Endothelial cell of umbilical vein (primary cell): ENCODE data around the gene DNAJC22. TPM values are rescaled to one million over a fixed set of nuclear protein-coding genes. Genes with fewer than 3 reads are reported as not detected.
A peak's percentile ranks its signal among the peaks of the same experiment; 100 is the strongest.

Experiments used
- BruUV-seq: library from RNA; stranded (reverse); fragments of 400-500 nt; replicated peaks from 2 replicates; lab custom pipeline; 2021; lab: Mats Ljungman, UMichigan
- CTCF ChIA-PET: fragments of 300-600, 350-600 bp; sonication (Branson Sonifier 250); formaldehyde crosslinking; loops from one replicate; lab custom pipeline; 2021; ENCODE audit warnings: antibody characterized with exemption, inconsistent platforms; lab: Charles Lee
- POLR2A ChIA-PET: fragments of 300-600, 350-600 bp; sonication (Branson Sonifier 250); formaldehyde crosslinking; loops from one replicate; lab custom pipeline; 2021; ENCODE audit warnings: antibody characterized with exemption, inconsistent platforms; lab: Charles Lee
- DNase-seq: peaks from one replicate; pipeline ENCODE4 v3.0.0-alpha.2; 2011; ENCODE audit warnings: low read depth, low spot score
- FAIRE-seq: peaks from 2 replicates; lab custom pipeline; 2011; peaks lifted over from hg19 to GRCh38; lab: Jason Lieb, UNC
- H2AFZ ChIP-seq: 2 replicates; pipeline ENCODE4 v1.6.0; 2012; ENCODE audit warnings: low read depth, low read length, control low read depth, inconsistent platforms
- H3K27ac ChIP-seq: 2 replicates; pipeline ENCODE4 v1.5.1; 2011; ENCODE audit warnings: low read depth, mild to moderate bottlenecking, control low read depth, low read length, moderate library complexity; ENCODE audit not compliant: insufficient read depth
- H3K27me3 ChIP-seq, 2 experiments: 2 replicates each; pipeline versions ENCODE4 v1.6.0 to v1.6.1; 2011; ENCODE audit warnings: low read length in 2 of 2, mixed read lengths in 1 of 2; ENCODE audit not compliant: control insufficient read depth in 2 of 2, insufficient read depth in 2 of 2
- H3K36me3 ChIP-seq, 2 experiments: 2 replicates in 1 of 2; 3 replicates in 1 of 2; pipeline ENCODE4 v1.5.1; 2011; ENCODE audit warnings: low read length in 2 of 2, mild to moderate bottlenecking in 1 of 2, moderate library complexity in 1 of 2; ENCODE audit not compliant: control insufficient read depth in 2 of 2, insufficient read depth in 2 of 2; ENCODE audit errors: extremely low read depth in 1 of 2
- H3K4me1 ChIP-seq: 3 replicates; pipeline ENCODE4 v1.5.1; 2011; ENCODE audit warnings: mild to moderate bottlenecking, low read length; ENCODE audit not compliant: control insufficient read depth, insufficient read depth; ENCODE audit errors: extremely low read depth
- H3K4me2 ChIP-seq: 2 replicates; pipeline ENCODE4 v1.6.1; 2011; ENCODE audit warnings: low read length, control low read depth, mixed read lengths; ENCODE audit not compliant: insufficient read depth
- H3K4me3 ChIP-seq, 3 experiments: fragments of 200-600 bp in 1 of 3; sonication (generic), shearing (Covaris generic) in 1 of 3; replicated peaks in 1 of 3; 2 replicates each; pipeline ENCODE4 v1.5.1; 2011 to 2016; ENCODE audit warnings: control low read depth in 3 of 3, low read length in 3 of 3, mild to moderate bottlenecking in 2 of 3, inconsistent platforms in 1 of 3, low read depth in 1 of 3, moderate library complexity in 1 of 3; ENCODE audit not compliant: insufficient read depth in 1 of 3
- H3K79me2 ChIP-seq: 2 replicates; pipeline ENCODE4 v1.6.0; 2012; ENCODE audit warnings: low read length, inconsistent platforms; ENCODE audit not compliant: control insufficient read depth, insufficient read depth
- H3K9ac ChIP-seq: replicated peaks from 2 replicates; pipeline ENCODE3; 2011; ENCODE audit warnings: low read length, control low read depth; ENCODE audit not compliant: insufficient read depth; ENCODE audit errors: extremely low read depth
- H3K9me1 ChIP-seq: replicated peaks from 3 replicates; pipeline ENCODE4 v1.6.0; 2011; ENCODE audit warnings: mild to moderate bottlenecking, low read length; ENCODE audit not compliant: control insufficient read depth, insufficient read depth; ENCODE audit errors: extremely low read depth
- H3K9me3 ChIP-seq: replicated peaks from 2 replicates; pipeline ENCODE4 v1.5.1; 2012; ENCODE audit warnings: low read length, inconsistent platforms; ENCODE audit not compliant: control insufficient read depth, insufficient read depth
- H4K20me1 ChIP-seq: replicated peaks from 2 replicates; pipeline ENCODE3; 2011; ENCODE audit warnings: mild to moderate bottlenecking, low read length; ENCODE audit not compliant: control insufficient read depth, insufficient read depth; ENCODE audit errors: extremely low read depth
- GATA2 ChIP-seq: IDR thresholded peaks from 2 replicates; pipeline ENCODE4 v1.7.0; 2011; ENCODE audit warnings: low read depth, mild to moderate bottlenecking, moderate library complexity, mixed read lengths, low read length; ENCODE audit not compliant: insufficient read length, insufficient read depth
- dilution Hi-C: fragments of 300-500 bp; cut with MboI; formaldehyde crosslinking; loops from one replicate; pipeline ENCODE4 v1.15.0; 2019; ENCODE audit warnings: low sequenced_read_pairs; ENCODE audit not compliant: extremely low pct_ligation_motif_present
- intact Hi-C: fragments of 100-400 bp; cut with micrococcal nuclease; formaldehyde crosslinking; loops from one replicate; pipeline ENCODE4 v1.10.0; 2022
- polyA plus RNA-seq, 4 experiments: library from polyadenylated mRNA; depleted of rRNA in 3 of 4; stranded (reverse) in 3 of 4; unstranded in 1 of 4; fragments of >200 nt; gene quantifications; 2 replicates each; pipeline versions ENCODE4 v1.2.1 to v1.2.3, GENCODE V29; 2011 to 2012; ENCODE audit warnings: missing spikeins in 1 of 4
- total RNA-seq: library from RNA; stranded (reverse); gene quantifications from 2 replicates; pipeline ENCODE4 v1.2.3, GENCODE V29; 2021
- TF ChIP-seq, protein P1 (sequence below): IDR thresholded peaks from 2 replicates; pipeline ENCODE4 v1.6.1; 2011; ENCODE audit not compliant: insufficient read depth, insufficient read length
- TF ChIP-seq, protein P2 (sequence below), 2 donors: IDR thresholded peaks; 1 replicate in 1 of 2; 2 replicates in 1 of 2; pipeline ENCODE4 v1.5.1; 2011; ENCODE audit warnings: low read length in 2 of 2, mild to moderate bottlenecking in 2 of 2, moderate library complexity in 2 of 2, control low read depth in 1 of 2, inconsistent platforms in 1 of 2, low read depth in 1 of 2; ENCODE audit not compliant: insufficient read depth in 1 of 2; ENCODE audit errors: extremely low read depth in 1 of 2

DNAJC22 gene
- total and polyA plus RNA-seq, 2 donors (not counting 3 experiments of a cell fraction or from before 2014, with no cell fraction given): 1.3 to 1.4 TPM

DNA sequence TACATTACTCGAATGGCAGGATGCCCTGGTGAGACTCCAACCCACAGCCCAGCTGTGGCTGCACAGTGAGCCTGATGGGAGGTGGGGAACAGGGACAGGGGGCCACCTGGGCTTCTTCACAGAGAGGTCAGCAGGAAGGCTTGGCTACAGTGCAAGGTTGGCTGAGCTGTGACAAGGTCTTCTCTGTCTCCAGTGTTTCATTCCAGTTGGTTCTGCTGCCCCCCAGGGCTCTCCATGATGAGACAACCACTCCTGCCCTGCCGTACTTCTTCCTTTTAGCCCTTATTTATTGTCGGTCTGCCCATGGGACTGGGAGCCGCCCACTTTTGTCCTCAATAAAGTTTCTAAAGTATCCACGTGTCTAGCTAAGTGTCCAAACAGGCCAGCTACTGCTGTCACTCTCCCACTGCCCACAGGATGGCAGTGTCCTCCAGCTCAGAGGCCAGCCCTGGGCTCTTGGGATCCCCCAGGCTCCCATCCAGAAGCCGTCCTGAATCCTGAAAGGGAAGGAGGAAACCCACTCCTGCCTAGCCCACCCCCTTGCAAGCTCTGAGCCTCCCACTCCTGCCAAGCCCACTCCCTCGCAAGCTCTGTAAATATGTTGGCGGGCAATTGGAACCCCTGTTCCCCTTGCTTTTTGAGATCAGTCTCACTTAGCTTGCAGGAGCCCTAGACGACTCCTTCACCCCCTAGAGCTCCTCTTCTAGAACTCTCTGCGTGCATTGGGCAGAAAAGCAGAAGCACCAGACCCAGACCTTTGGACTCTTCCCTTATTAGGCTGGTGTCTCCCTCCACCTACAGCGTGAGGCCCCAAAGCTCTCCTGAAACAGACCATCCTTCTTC is 15.1 kb upstream of the DNAJC22 start:
- Histone ChIP-seq H3K9me3 (no peaks in the 10 kb centered on the region), H3K4me3 (no peak overlapping the region), H3K27ac (no peak overlapping the region), H4K20me1 (no peaks in the 10 kb centered on the region), H3K4me2 (no peak overlapping the region), H3K4me1 (no peaks in the 10 kb centered on the region), H3K79me2 (no peaks in the 10 kb centered on the region), H3K27me3 (peaks cover 33% of the 10 kb centered on the region in 2 experiments), H2AFZ (no peak overlapping the region), H3K9ac (no peak overlapping the region), H3K36me3 (peaks cover 4% of the 10 kb centered on the region in 2 experiments), H3K9me1 (no peaks in the 10 kb centered on the region)
- intact Hi-C loops (loop anchor here (1.0 kb wide), 3 partner anchors 16 to 249 kb away; no protein-coding TSS in a partner anchor), dilution Hi-C loops (no loop called here)
- no TSS peak for BruUV-seq
- TF ChIP-seq GATA2: no peak
- TF ChIP-seq, protein P1, sequence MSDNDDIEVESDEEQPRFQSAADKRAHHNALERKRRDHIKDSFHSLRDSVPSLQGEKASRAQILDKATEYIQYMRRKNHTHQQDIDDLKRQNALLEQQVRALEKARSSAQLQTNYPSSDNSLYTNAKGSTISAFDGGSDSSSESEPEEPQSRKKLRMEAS: peak; percentile 38
- TF ChIP-seq, protein P2, sequence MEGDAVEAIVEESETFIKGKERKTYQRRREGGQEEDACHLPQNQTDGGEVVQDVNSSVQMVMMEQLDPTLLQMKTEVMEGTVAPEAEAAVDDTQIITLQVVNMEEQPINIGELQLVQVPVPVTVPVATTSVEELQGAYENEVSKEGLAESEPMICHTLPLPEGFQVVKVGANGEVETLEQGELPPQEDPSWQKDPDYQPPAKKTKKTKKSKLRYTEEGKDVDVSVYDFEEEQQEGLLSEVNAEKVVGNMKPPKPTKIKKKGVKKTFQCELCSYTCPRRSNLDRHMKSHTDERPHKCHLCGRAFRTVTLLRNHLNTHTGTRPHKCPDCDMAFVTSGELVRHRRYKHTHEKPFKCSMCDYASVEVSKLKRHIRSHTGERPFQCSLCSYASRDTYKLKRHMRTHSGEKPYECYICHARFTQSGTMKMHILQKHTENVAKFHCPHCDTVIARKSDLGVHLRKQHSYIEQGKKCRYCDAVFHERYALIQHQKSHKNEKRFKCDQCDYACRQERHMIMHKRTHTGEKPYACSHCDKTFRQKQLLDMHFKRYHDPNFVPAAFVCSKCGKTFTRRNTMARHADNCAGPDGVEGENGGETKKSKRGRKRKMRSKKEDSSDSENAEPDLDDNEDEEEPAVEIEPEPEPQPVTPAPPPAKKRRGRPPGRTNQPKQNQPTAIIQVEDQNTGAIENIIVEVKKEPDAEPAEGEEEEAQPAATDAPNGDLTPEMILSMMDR (IDR thresholded peaks at IDR 0.05; ENCODE audit: extremely low read depth in 1 of 2, insufficient read depth in 1 of 2, low read depth in 1 of 2, low read length in 2 of 2): peak; percentile 81 to 86
- DNase-seq (peak; percentile 75), FAIRE-seq (peak; percentile 87)
- ChIA-PET CTCF (interaction anchor here (0.6 to 9.0 kb wide), 50 partner anchors 9 to 410 kb away, joined by 3 to 280 read pairs (median 4); partner anchors contain the start of genes DNAJC22, FAM186B, KCNH3 and PRPF40B), POLR2A (interaction anchor here (0.6 to 0.9 kb wide), 2 partner anchors 9 to 137 kb away, joined by 4 to 10 read pairs; partner anchors contain the start of gene TROAP)
